HG03469 (cell line): Measurements from ENCODE around the gene WDR1.

Experiments
- ATAC-seq: cut with Tn5 transposase; IDR thresholded peaks from one replicate; pipeline ENCODE4 v1.9.1; 2021; ENCODE audit warnings: mild to moderate bottlenecking, moderate library complexity, moderate number of reproducible peaks; ENCODE audit not compliant: unreplicated experiment

Gene WDR1

DNA sequence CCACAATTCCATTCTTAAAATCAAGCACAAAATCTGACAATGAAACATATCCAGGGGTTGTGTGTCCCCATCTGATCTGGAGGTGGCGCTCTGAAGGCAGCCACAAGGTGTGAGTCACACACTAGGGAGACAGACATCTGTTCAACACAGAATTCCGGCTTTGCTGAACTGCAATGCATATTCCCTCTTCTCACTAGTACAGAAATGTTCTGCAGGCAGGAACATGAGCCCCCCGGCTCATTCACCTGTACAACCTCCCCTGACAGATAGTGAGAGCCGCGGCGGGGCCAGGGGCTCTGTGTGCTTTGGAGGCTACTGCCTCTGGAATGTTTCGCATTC, 41.9 kb downstream of the WDR1 start:
- ATAC-seq, result no peak

DNA sequence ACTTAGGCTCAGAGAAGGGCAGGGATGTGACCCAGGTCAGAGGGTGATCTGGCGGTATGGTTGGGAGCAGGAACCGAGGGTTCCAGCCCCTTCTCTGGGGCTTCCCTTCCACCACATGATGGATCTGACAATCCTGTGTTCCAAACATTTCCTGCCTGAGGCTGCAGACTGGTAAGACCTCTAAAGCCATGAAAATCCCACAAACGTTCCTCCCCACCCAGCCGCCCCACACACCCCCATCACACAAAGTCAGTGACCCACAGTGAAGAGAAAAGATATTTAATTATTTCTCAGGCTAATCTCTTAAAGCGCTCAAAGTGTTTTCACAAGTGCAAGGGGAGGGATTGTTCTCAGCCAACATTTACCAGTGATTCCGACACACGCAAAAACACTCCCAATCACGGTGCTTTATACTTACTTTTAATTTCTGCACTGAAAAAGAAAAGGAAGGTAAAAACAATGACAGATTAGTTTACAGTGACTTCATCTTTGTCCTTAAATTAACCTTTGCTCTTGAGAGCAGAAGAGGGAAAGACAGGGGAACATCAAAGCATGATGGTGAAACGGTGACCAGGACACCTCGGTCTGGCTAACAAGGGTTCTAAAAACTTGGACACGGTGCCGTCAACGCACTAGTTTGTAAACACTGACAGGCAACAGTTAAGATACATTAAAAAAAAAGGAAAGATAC, 42.4 kb downstream of the WDR1 start:
- ATAC-seq, result no peak

DNA sequence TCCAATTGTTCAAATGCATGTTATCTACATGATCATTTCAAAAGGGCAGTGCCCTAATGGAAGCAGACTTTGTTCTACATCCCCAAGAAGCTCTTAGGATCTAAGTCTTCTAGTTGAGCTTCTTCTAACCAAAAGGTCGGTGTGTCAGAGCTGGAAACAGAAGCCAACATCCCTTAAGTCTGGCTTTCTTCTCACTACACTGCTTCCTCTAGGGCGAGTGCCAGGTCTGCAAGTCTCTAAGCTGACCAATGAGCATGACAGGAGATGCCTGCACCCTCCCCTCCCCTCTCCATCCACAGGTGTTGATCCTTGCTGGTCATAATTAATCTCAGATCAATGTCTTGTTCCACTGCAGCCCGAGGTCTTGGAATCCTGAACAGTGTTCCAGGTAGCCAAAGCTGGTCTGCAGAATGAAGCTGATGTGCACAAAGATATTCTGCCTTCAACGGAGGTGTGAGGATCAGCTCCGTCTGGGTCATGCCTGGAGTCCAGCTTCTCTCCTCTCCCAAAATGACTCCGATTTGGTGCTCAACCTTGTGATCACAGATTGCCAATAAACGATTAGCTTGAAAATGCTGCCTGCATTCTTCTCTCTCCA, 44.1 kb downstream of the WDR1 start:
- ATAC-seq, result no peak

DNA sequence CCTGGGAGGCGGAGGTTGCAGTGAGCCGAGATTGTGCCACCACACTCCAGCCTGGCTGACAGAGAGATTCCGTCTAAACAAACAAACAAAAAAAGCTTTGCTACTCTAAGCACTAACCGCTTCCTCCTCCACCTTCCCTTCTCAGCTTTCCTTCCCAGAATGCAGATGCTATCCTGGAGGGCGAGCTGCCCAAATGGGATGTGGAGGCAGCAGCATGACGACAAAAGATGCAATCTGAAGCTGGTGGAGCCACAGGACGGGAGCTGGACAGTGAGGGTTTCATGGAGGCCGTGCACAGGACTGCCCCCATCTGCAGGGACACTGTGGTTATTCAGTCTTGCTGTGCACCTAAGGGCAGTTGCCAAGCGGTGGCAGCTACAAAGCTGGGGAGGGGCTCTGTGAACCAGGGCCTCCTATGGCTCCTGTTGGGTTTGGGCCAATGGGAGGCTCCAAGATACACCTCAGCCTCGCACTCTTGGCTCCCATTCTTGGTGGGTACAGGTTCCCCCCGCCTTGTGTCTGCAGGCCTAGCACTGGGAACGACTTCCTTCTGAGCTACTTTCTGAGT, 47.4 kb downstream of the WDR1 start:
- ATAC-seq, result no peak

DNA sequence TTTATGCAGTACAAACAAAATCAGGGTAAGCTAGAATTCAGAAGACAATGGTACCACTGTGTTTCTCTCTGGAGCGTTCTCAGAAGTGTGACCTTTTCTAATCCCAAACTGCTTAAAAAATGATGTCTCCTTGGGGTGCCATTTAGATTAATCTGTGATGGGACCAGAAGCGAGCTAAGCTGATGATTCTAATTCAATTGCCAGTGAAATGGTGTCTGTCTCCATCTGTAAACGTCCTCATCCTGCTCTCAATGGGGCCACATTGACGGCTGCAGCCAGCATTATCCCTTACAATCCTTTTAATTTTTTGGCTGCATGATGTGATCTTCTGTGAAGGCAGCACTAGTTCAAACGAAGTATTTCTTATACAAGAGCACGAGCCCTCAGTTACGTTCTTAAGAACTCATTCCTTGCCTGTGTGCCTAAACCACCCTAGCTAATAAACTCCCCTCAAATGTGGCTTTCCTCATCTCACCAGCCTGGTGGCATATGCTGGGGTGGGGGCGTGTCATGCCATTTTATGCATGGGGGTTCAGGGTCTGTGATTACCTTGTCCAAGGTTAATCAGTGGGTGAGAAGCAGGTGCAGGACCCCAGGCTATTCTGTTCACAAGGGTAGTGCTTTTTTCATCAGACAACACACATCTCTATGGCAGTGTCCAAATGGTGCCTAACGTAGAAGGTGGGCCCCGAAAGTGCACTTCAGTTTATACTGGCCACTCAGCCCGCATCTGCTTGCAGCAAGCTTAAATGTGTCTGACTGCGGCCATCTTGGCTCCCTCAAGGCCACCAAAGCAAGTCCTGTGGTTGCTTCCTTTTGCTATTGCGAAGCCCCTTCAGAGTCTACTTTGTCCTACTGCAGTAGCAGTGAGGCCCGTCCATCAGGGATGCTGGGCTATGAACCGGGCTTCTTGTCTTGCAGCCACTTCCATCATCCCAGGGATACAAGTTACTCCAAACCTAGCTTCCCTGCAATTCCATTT, 49.6 kb downstream of the WDR1 start:
- ATAC-seq, result no peak

DNA sequence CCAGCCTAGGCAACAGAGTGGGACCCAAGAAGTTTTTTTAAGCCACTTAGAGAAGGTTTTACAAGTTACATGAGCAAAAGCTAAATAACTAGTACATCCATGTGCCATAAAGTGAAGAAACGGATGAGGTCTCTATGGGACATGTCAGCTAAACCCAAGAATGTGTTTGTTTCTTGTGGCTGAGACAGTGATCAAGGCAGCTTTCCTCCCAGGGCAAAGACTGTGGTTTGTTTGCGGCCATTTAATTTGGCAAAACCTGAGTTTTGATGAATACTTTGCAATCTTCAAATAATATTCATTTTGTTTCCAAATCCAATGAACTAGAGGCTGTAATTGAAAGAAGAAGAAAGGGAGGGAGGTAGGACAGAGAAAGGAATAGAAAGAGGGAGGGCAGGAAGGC, 50.4 kb downstream of the WDR1 start:
- ATAC-seq, result no peak

DNA sequence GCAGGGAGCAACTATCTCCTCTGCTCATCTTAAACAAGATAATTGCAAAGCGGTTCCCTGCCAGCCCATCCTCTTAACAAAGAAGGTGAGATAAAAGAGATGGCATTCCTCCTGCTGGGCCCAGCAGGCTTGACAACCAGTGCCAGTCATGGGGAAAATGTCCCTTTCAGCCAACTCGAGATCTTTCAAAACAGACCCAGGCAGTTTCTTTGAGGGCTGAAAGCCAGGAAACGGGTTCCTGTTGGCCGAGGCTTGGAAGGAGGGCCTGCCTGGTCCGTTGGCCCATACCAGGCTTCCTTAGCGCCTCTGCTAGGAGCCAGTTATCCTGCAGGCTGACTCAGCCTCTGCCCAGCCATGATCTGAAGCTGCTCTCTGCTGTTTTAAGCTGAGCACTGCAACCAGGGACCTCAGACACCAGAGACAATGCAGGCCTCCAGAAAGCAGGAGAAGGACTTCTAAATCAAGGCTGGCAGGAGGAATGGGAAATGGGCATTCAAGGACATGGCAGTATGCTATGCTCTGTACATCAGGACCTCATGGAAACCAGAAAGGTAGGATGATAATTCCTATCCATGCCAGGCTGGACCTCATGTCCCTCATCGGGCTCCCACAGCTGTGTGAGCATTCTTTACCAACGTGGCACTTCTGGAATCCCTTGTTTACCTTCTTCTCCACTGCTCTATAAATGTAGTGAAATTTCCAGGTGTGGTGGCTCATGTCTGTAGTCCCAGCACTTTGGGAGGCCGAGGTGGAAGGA, 52.9 kb downstream of the WDR1 start:
- no peak for ATAC-seq

DNA sequence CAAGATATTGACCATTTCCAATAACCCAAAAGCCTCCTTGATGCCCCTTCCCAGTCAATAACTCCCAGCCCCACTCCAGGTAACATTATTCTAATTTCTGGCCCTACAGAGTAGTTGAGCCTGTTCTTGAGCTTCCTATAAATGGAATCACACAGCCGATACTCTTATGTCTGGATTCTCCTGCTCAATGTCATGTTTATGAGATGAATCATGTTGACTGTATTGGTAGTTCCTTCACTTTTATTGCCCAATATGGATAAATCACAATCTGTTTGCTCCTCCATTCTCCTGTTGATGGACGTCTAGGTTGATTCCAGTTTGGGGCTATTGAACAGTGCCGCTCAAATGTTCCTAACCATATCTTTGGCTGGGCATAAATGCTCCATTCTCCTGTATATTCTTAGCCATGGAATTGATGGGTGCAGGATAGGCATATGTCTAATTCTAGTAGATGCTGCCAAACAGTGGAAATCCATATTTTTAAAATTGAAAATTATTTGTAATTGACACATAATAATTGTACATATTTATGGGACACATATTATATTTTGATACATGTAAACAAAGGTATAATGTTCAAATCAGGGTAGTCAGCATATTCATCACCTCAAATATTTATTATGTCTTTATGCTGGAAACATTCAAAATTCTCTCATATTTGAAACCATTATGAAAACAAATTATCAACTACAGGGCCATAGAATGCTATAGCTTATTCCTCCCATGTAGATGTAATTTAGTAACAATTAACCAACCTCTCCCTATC, 54.8 kb downstream of the WDR1 start:
- ATAC-seq, result no peak

DNA sequence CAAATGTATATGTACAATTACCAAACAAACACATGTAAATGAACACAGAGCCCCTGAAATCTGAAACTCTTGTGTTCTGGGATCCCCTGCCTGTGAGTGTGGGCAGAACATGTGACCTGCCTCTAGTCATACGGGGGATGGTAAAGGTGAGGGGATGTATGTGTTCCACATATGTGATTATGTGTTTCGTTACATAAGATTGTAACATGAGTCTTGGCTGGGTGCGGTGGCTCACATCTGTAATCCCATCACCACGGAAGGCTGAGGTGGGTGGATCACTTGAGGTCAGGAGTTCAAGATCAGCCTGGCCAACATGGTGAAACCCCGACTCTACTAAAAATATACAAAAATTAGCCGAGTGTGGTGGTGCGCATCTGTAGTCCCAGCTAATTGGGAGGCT, 58.2 kb downstream of the WDR1 start:
- ATAC-seq, result no peak

DNA sequence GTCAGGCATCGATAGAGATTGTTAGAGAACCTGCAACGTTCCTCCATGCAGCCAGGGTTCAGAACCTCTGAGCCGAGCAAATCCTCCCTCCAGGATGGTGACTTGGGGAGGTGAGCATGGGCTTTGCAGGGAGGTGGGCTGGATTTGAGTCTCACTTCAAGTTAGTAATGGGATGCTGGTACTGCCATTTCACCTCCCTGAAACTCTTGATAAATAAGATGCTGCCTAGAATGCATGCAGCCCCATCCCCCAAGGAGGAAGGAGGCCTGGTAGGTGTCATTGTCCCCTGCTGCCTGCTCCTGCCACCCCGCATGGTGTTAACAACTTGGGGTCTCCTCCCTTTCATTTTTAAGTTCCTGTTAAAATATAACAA, 59.6 kb downstream of the WDR1 start:
- ATAC-seq, result no peak

DNA sequence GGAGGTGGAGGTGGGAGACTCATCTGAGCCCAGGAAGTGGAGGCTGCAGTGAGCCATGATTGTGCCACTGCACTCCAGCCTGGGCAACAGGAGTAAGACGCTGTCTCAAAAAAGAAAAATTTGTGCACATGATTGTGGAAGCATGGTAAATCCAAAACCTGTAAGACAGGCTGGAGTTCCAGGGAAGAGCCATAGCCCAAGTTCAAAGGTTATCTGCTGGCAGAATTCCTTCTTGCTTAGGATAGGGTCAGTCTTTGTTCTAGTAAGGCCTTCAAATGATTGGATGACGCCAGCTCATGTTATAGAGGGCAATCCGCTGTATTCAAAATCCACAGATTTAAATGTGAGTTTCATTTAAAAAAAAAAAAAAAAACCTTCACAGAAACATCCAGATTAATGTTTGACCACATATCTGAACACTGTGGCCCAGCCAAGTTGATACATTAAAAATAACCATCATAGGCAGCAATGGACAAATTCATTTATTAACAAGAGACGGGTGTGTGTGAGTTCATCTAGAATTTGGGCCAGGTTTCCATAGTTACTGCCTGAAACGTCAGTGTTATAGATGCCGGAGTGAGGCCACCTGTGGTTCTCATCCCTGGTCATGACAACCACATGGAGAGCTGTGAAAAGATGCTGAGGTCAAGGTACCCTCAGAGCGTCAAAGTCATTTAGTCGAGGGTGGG, 60.1 kb downstream of the WDR1 start:
- no peak for ATAC-seq

DNA sequence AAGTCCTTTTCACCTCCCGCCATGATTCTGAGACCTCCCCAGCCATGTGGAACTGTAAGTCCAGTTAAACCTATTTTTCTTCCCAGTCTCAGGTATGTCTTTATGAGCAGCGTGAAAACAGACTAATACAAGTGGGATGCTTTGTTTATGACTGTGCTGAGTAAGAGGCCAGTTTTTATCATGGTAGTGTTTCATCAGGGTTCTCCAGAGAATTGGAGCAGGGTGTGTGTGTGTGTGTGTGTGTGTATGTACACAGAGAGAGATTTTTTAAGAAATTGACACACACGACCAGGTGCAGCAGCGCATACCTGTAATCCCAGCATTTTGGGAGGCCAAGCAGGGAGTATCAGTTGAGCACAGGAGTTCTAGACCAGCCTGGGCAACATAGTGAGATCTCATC, 60.7 kb downstream of the WDR1 start:
- ATAC-seq, result no peak

DNA sequence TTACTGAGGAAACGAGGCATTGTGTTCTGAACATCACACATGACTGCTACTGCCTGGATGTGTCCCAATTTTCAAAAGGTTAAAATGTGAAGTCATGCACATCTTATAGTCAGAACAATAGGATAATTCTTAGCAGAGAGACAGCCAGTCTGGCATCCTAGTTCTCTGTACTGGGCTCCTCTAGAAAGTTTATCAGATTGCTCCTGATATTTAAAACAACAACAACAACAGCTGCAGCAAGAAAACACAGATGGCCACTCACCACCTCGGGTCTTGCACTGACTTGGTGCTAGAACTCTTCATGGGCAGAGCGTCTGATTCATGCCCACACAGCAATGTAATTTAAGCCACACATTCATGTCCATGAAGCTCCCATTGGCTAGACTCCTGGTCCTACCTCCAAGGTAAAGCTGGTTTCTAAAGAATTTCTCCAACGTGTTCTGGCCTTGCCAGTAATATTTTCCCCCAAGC, 62.0 kb downstream of the WDR1 start:
- no peak for ATAC-seq

DNA sequence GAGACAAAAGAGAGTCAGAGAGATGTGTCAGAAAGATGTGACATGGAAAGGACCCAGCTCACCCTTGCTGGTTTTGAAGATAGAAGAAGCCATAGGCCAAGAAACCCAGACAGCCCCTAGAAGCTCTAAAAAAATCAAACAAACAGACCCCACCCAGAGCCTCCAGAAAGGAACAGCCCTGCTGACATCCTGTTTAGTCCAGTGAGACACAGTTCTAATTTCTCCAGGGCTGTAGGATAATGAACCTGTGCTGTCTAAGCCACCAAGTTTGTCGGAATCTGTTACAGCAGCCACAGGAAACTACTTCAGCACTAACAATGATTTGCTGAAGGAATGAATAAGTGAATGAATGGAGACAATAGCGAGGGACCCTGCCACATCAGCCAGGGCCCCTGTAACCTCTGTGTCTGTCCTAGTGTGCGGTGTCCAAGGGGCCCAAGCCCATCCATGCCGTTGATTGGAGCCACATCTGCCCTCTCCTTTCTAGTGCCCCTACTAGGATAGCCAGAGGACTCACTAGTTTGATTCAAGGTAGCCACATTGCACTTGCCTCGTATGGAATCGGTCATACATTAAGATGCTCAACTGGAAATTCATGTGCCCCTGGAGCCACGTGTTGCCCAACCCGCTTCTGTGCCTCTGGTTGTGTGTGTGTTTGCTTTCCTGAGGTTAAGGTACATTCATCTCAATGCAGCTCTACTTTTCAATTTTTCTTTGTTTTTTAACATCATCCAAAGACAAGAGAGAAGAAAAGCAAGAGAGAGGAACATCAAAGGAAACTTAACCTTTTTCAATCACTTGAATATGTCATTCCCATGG, 62.8 kb downstream of the WDR1 start:
- no peak for ATAC-seq

DNA sequence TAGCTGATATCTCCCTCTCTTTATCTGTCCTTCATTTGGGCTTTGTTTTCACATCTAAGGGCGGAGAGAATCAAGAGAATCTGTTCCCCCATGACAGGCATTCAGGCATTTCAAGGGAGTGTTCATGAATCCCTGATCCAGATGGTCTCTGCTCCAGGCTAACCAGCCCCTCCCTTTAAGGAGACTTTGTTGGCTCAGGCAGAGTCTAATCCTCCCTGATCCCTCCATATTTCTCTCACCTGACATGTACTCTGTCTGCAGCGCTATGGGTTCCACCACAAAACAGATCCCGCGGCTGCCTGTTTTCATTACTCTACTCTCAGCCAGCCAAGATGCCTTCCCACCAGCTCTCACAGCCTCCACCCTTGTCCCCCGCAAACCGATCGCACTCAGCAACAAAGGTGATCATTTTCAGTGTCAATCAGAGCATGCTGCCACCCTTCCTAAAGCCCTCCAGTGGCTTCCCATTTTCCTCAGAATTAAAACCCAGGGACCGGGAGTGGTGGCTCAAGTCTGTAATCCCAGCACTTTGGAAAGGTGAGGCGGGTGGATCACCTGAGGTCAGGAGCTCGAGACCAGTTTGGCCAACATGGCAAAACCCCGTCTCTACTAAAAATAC, 65.0 kb downstream of the WDR1 start:
- ATAC-seq, result no peak

DNA sequence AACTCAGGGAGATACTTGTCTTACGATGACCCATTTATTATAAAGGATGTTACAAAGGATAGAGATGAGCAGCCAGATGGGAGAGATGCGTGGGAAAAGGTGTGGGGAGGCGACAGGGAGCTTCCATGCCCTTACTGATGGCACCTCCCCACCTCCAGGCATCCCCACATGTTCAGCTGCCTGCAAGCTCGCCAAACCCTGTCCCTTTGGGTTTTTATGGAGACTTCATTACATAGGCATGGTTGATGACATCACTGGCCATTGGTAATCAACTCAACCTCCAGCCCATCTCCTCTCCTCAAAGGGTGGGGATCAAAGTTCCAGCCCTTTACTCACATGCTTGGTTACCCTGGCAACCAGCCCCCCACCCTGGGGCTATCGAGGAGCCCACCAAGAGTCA, 65.9 kb downstream of the WDR1 start:
- ATAC-seq, result no peak

DNA sequence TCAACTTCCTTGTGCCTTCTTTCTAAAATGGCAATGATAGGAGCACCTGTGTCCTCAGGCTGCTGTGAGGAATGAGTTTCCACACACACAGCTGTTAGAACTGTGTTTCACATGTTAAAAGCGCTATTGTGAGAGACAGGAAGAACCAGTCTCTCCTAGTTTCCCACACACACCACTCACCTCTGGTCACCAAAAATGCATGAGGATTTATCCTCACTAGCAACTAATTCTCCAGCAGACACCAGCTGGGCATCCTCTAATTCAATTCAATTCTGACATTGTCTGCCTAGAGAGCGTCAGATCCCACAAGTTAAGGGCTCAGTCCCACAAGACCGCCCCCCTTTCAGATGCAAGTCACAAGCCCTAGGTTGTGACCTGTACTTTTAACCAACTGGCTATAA, 66.3 kb downstream of the WDR1 start:
- no peak for ATAC-seq
